ENCODE results near the gene FUOM.

The FUOM gene, protein sequence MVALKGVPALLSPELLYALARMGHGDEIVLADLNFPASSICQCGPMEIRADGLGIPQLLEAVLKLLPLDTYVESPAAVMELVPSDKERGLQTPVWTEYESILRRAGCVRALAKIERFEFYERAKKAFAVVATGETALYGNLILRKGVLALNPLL

DNA sequence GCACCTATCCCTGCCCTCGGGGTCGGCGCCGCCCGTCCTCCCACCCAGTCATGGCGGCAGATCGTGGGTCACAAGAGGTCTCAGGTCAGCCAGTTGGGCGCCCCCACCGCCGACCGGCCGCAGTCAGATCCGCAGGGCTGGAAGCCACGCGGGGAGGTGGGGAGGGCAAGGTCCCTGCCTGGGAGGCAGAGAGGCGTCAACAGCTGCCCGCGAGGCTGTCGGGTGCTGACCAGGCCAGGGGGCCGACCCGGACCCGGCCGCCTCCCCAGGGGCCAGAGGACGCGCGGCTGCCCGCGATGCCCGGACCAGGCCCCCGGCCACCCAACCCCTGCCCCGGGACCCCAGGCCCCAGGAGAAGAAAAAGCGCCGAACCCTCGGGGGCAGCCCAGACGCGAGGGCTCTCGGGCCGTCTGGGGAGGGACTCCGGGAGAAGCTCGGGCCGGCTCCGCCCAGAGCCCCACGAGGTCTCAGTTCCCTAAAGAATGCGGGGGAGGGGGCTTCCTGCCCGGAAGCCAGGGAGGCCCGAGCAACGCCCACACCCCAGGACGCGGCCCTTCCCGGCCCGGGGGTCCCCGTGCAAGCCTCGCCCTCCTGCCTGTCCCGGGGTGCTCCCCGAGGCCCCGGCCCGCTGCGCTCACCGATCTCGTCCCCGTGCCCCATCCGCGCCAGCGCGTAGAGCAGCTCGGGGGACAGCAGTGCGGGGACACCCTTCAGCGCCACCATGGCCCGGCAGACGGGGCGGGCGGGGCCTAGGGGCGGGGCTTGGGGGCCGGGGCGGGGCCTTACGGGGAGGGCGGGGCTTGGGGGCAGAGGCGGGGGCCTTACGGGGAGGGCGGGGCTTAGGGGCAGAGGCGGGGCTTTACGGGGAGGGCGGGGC, at the start of gene FUOM:
Gene FUOM (minus strand): TSS at position 735 of the 877 bp plus-strand sequence. CDS start 12 bp downstream, at position 723.
- no peak within 1 kb of the TSS for H3K27ac ChIP-seq (ENCODE audit: low read length)
- H3K36me3 ChIP-seq (ENCODE audit: control insufficient read depth in 1 of 2, insufficient read depth in 2 of 2, low read length in 2 of 2), result peaks cover 6 to 13% of the 10 kb centered on the region in 2 donors
- peaks cover 0 to 18% of the 10 kb centered on the region in 2 donors for H3K4me1 ChIP-seq (ENCODE audit: control insufficient read depth in 1 of 2, insufficient read depth in 2 of 2, low read length in 2 of 2)
- H3K9me3 ChIP-seq (ENCODE audit: control insufficient read depth in 1 of 2, low read length in 2 of 2), result no peaks in the 10 kb centered on the region
- H3K4me3 ChIP-seq (ENCODE audit: low read depth in 1 of 2, low read length in 2 of 2), result peak within 1 kb of the TSS; percentile 21 to 64
- no peaks in the 10 kb centered on the region for H3K27me3 ChIP-seq (ENCODE audit: low read depth, low read length)

DNA sequence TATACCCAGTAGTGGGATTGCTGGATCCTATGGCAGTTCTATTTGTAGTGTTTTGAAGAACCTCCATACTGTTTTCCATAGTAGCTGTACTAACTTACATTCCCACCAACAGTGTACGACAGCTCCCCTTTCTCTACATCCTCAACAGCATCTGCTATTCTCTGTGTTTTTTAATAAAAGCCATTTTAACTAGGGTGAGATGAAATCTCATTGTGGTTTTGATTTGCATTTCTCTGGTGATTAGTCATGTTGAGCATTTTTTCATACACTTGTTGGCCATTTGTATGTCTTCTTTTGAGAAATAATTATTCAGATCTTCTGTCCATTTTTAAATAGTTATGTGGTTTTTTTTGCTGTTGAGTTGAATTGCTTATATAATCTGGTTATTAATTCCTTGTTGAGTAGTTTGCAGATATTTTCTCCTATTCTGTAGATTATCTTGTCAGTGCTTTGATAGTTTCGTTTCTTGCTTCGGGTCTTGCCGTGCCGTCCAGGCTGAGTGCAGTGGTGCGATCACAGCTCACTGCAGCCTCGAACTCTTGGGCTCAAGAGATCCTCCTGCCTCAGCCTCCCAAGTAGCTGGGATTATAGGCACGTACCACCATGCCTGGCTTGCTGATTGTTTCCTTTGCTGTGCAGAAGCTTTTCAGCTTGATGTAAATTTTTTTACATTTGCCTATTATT, 48.2 kb upstream of the FUOM start:
- H3K36me3 ChIP-seq (ENCODE audit: control insufficient read depth in 1 of 2, insufficient read depth in 2 of 2, low read length in 2 of 2), result peaks cover 50 to 69% of the 10 kb centered on the region in 2 donors
- H3K9me3 ChIP-seq (ENCODE audit: control insufficient read depth in 1 of 2, low read length in 2 of 2), result peaks cover under 1 to 2% of the 10 kb centered on the region in 2 donors
- H3K27ac ChIP-seq (ENCODE audit: low read length), result no peak overlapping the region
- H3K4me3 ChIP-seq (ENCODE audit: low read depth in 1 of 2, low read length in 2 of 2), result no peak overlapping the region
- peaks cover 0 to 2% of the 10 kb centered on the region in 2 donors for H3K4me1 ChIP-seq (ENCODE audit: control insufficient read depth in 1 of 2, insufficient read depth in 2 of 2, low read length in 2 of 2)
- no peaks in the 10 kb centered on the region for H3K27me3 ChIP-seq (ENCODE audit: low read depth, low read length)

- H3K9me3 ChIP-seq (ENCODE audit: control insufficient read depth in 1 of 2, low read length in 2 of 2), result no peaks in the 10 kb centered on the region
- no peak overlapping the region for H3K4me3 ChIP-seq (ENCODE audit: low read depth in 1 of 2, low read length in 2 of 2)
- no peak overlapping the region for H3K27ac ChIP-seq (ENCODE audit: low read length)
- peaks cover 0 to 8% of the 10 kb centered on the region in 2 donors for H3K4me1 ChIP-seq (ENCODE audit: control insufficient read depth in 1 of 2, insufficient read depth in 2 of 2, low read length in 2 of 2)
- peaks cover 48 to 63% of the 10 kb centered on the region in 2 donors for H3K36me3 ChIP-seq (ENCODE audit: control insufficient read depth in 1 of 2, insufficient read depth in 2 of 2, low read length in 2 of 2)
- no peaks in the 10 kb centered on the region for H3K27me3 ChIP-seq (ENCODE audit: low read depth, low read length)
Observed at GRCh38 chr10:133405272-133405671, 47.5 kb upstream of the FUOM start.

DNA sequence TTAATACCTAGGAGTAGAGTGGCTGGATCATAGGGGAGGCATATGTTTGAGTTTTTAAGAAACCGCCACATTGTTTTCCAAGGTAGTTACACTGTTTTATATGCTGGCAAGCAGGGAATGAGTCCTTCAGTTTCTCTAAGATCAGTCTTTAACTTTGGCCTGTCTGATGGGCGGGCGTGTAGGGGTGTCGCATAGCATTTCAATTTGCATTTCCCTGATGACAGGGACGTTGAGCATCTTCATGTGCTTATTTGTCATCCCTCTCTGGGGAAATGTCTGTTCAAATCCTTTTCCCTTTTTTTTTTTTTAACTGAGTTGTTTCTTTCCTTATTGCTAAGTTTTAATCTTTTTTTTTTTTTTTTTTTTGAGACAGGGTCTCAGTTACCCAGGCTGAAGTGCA, 46.0 kb upstream of the FUOM start:
- no peaks in the 10 kb centered on the region for H3K27me3 ChIP-seq (ENCODE audit: low read depth, low read length)
- H3K36me3 ChIP-seq (ENCODE audit: control insufficient read depth in 1 of 2, insufficient read depth in 2 of 2, low read length in 2 of 2), result peaks cover 41 to 67% of the 10 kb centered on the region in 2 donors
- no peaks in the 10 kb centered on the region for H3K9me3 ChIP-seq (ENCODE audit: control insufficient read depth in 1 of 2, low read length in 2 of 2)
- no peak overlapping the region for H3K27ac ChIP-seq (ENCODE audit: low read length)
- H3K4me3 ChIP-seq (ENCODE audit: low read depth in 1 of 2, low read length in 2 of 2), result no peak overlapping the region
- peaks cover 0 to 8% of the 10 kb centered on the region in 2 donors for H3K4me1 ChIP-seq (ENCODE audit: control insufficient read depth in 1 of 2, insufficient read depth in 2 of 2, low read length in 2 of 2)

- H3K9me3 ChIP-seq (ENCODE audit: control insufficient read depth in 1 of 2, low read length in 2 of 2), result no peaks in the 10 kb centered on the region
- H3K4me3 ChIP-seq (ENCODE audit: low read depth in 1 of 2, low read length in 2 of 2), result no peak overlapping the region
- H3K27ac ChIP-seq (ENCODE audit: low read length), result no peak overlapping the region
- peaks cover 37 to 69% of the 10 kb centered on the region in 2 donors for H3K36me3 ChIP-seq (ENCODE audit: control insufficient read depth in 1 of 2, insufficient read depth in 2 of 2, low read length in 2 of 2)
- peaks cover 0 to 8% of the 10 kb centered on the region in 2 donors for H3K4me1 ChIP-seq (ENCODE audit: control insufficient read depth in 1 of 2, insufficient read depth in 2 of 2, low read length in 2 of 2)
- H3K27me3 ChIP-seq (ENCODE audit: low read depth, low read length), result no peaks in the 10 kb centered on the region
Observed at GRCh38 chr10:133403359-133403758, 45.5 kb upstream of the FUOM start.

DNA sequence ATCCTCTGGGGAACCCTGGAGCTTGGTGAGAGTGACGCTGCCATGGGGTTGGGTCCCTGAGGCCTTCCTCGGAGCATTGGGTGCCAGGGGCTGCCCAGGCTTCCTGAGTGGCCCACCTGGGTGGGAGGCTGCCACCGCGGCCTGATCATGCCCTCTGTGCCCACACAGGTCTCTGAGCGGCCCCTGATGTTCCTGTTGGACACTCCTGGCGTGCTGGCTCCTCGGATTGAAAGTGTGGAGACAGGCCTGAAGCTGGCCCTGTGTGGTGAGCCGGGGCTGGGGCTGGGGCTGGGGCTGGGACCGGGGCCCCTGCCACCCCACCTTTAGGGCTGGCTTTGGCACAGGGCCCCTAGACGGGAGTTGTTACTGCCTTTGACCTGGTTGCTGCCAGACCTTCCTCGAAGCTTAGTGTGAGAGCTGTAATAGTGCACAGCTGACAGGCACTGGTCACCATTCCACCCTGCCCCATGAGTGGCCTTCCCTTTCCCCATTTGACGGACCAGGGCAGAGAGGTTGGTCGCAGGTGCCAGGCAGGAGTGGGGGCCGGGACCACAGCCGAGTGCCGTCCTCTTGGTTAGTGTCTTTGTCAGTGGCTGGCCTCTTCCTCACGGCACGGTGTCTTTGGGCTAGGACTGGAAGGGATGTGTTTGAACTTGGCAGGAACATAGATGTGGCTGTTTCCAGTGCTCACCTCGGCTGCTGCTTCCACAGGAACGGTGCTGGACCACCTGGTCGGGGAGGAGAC, 44.3 kb upstream of the FUOM start:
- Histone ChIP-seq H3K27ac (ENCODE audit: low read length) (no peak overlapping the region), H3K4me3 (ENCODE audit: low read depth in 1 of 2, low read length in 2 of 2) (no peak overlapping the region), H3K36me3 (ENCODE audit: control insufficient read depth in 1 of 2, insufficient read depth in 2 of 2, low read length in 2 of 2) (peaks cover 30 to 67% of the 10 kb centered on the region in 2 donors), H3K4me1 (ENCODE audit: control insufficient read depth in 1 of 2, insufficient read depth in 2 of 2, low read length in 2 of 2) (peaks cover 0 to 8% of the 10 kb centered on the region in 2 donors), H3K9me3 (ENCODE audit: control insufficient read depth in 1 of 2, low read length in 2 of 2) (no peaks in the 10 kb centered on the region), H3K27me3 (ENCODE audit: low read depth, low read length) (no peaks in the 10 kb centered on the region)

DNA sequence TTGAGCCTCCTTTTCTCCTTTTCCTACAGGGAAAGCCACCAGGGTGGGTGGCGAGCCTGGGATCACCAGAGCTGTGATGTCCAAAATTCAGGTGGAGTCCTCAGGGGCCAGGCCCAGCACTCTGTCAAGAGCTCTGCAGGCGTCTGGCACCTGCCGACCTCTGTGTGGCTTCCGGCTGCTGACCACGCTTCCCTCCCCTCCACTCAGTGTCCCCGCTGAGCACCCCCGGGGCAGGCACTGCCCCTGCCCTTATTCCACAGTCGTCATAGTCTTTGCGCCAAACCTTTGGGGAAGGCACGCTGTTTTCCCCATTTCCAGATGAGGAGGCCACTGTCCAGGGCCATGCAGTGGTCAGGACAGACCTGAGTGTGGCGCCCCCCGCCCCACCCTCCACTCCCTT, 43.7 kb upstream of the FUOM start:
- peaks cover 0 to 8% of the 10 kb centered on the region in 2 donors for H3K4me1 ChIP-seq (ENCODE audit: control insufficient read depth in 1 of 2, insufficient read depth in 2 of 2, low read length in 2 of 2)
- no peak overlapping the region for H3K4me3 ChIP-seq (ENCODE audit: low read depth in 1 of 2, low read length in 2 of 2)
- H3K27me3 ChIP-seq (ENCODE audit: low read depth, low read length), result no peaks in the 10 kb centered on the region
- no peaks in the 10 kb centered on the region for H3K9me3 ChIP-seq (ENCODE audit: control insufficient read depth in 1 of 2, low read length in 2 of 2)
- H3K27ac ChIP-seq (ENCODE audit: low read length), result no peak overlapping the region
- peaks cover 26 to 62% of the 10 kb centered on the region in 2 donors for H3K36me3 ChIP-seq (ENCODE audit: control insufficient read depth in 1 of 2, insufficient read depth in 2 of 2, low read length in 2 of 2)

GRCh38 chr10:133400624-133401424, 43.0 kb upstream of the FUOM start:
- no peak overlapping the region for H3K4me3 ChIP-seq (ENCODE audit: low read depth in 1 of 2, low read length in 2 of 2)
- H3K4me1 ChIP-seq (ENCODE audit: control insufficient read depth in 1 of 2, insufficient read depth in 2 of 2, low read length in 2 of 2), result peaks cover under 1 to 8% of the 10 kb centered on the region in 2 donors
- H3K27ac ChIP-seq (ENCODE audit: low read length), result peak overlapping the region; percentile 7
- H3K36me3 ChIP-seq (ENCODE audit: control insufficient read depth in 1 of 2, insufficient read depth in 2 of 2, low read length in 2 of 2), result peaks cover 31 to 64% of the 10 kb centered on the region in 2 donors
- H3K27me3 ChIP-seq (ENCODE audit: low read depth, low read length), result no peaks in the 10 kb centered on the region
- H3K9me3 ChIP-seq (ENCODE audit: control insufficient read depth in 1 of 2, low read length in 2 of 2), result no peaks in the 10 kb centered on the region

DNA sequence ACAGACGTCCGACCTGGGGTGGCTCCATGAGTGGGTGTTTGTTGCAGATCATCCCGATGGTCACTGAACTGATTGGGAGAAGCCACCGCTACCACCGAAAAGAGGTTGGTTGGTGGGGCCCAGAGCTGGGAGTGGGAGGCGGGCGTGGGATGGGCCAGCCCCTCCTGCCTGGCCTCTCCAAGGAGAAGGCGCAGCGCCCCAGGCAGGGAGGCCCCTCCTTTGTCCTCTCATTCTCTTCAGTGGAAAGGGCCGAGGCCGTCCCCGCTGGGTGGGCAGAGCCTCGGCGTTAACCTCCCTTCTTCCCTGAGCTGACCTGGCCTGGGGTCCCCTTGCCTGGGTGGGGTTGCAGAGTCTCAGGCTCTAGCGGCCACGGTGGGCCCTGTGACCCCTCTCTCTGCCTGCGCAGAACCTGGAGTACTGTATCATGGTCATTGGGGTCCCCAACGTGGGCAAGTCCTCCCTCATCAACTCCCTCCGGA, 41.3 kb upstream of the FUOM start:
- peaks cover 8 to 15% of the 10 kb centered on the region in 2 donors for H3K4me1 ChIP-seq (ENCODE audit: control insufficient read depth in 1 of 2, insufficient read depth in 2 of 2, low read length in 2 of 2)
- peaks cover 20 to 54% of the 10 kb centered on the region in 2 donors for H3K36me3 ChIP-seq (ENCODE audit: control insufficient read depth in 1 of 2, insufficient read depth in 2 of 2, low read length in 2 of 2)
- no peak overlapping the region for H3K27ac ChIP-seq (ENCODE audit: low read length)

DNA sequence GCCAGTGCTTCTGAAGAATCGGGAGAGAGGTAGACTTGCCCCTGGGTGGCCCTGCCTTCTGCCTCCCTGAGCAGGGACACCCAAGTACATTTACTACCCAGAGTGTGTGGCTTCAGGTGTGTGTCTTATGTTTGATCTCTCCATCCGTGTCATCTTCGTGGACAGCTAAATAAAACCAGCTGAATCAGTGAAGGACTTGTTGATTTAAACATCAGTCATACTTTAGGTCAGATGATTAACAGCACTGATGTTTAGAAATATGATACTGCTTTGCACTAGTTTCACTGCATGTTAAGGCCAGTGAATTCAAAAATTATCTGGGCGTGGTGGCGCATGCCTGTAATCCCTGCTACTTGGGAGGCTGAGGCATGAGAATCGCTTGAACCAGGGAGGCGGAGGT, 40.1 kb upstream of the FUOM start:
- H3K9me3 ChIP-seq (ENCODE audit: control insufficient read depth in 1 of 2, low read length in 2 of 2), result no peaks in the 10 kb centered on the region
- peaks cover 15 to 47% of the 10 kb centered on the region in 2 donors for H3K36me3 ChIP-seq (ENCODE audit: control insufficient read depth in 1 of 2, insufficient read depth in 2 of 2, low read length in 2 of 2)
- H3K4me1 ChIP-seq (ENCODE audit: control insufficient read depth in 1 of 2, insufficient read depth in 2 of 2, low read length in 2 of 2), result peaks cover 8 to 15% of the 10 kb centered on the region in 2 donors
- H3K27ac ChIP-seq (ENCODE audit: low read length), result no peak overlapping the region
- no peaks in the 10 kb centered on the region for H3K27me3 ChIP-seq (ENCODE audit: low read depth, low read length)
- no peak overlapping the region for H3K4me3 ChIP-seq (ENCODE audit: low read depth in 1 of 2, low read length in 2 of 2)

More for the DNA sequence above, 41.3 kb upstream of the FUOM start:
- no peaks in the 10 kb centered on the region for H3K27me3 ChIP-seq (ENCODE audit: low read depth, low read length)
- H3K9me3 ChIP-seq (ENCODE audit: control insufficient read depth in 1 of 2, low read length in 2 of 2), result no peaks in the 10 kb centered on the region
- H3K4me3 ChIP-seq (ENCODE audit: low read depth in 1 of 2, low read length in 2 of 2), result no peak overlapping the region

Measured in muscle layer of duodenum (tissue), 2 donors.